Kidney epithelial cell (primary cell): Measurements from ENCODE around the gene NDUFS3. TPM values are rescaled to one million over a fixed set of nuclear protein-coding genes. Genes with fewer than 3 reads are reported as not detected.

ENCODE experiments used
- total RNA-seq: library from RNA; depleted of rRNA; stranded (reverse); fragments of >200 nt; gene quantifications from 2 replicates; pipeline ENCODE4 v1.2.3, GENCODE V29; 2015

Gene NDUFS3
- total RNA-seq, 1 donor from 2014 or later = 84.5 TPM

Other genes with a start within 250 kb of the NDUFS3 start
- not detected in 2 replicates for gene MYBPC3, start 226.4 kb upstream of the NDUFS3 start, total RNA-seq
- 0.14 TPM in 1 of 2 replicates, not detected in the other for gene SPI1, start 200.5 kb upstream of the NDUFS3 start, total RNA-seq
- gene SLC39A13, start 170.5 kb upstream of the NDUFS3 start, total RNA-seq = 113 and 117 TPM in 2 replicates
- 115 and 126 TPM in 2 replicates for gene PSMC3, start 152.6 kb upstream of the NDUFS3 start, total RNA-seq
- 0.14 and 0.21 TPM in 2 replicates for gene RAPSN, start 129.9 kb upstream of the NDUFS3 start, total RNA-seq
- 76.3 and 90.6 TPM in 2 replicates for gene CELF1, start 25.9 kb upstream of the NDUFS3 start, total RNA-seq
- gene PTPMT1, start 13.5 kb upstream of the NDUFS3 start, total RNA-seq = 141 and 166 TPM in 2 replicates
- 19.6 and 21.5 TPM in 2 replicates for gene KBTBD4, start 104 bp upstream of the NDUFS3 start, total RNA-seq
- gene FAM180B, start 7.6 kb downstream of the NDUFS3 start, total RNA-seq = not detected in 2 replicates
- gene C1QTNF4, start 15.3 kb downstream of the NDUFS3 start, total RNA-seq = 2.1 and 7.1 TPM in 2 replicates
- 112 and 131 TPM in 2 replicates for gene MTCH2, start 63.5 kb downstream of the NDUFS3 start, total RNA-seq
- gene AGBL2, start 136.3 kb downstream of the NDUFS3 start, total RNA-seq = 0.29 and 0.62 TPM in 2 replicates
- 56.5 and 96.4 TPM in 2 replicates for gene FNBP4, start 188.3 kb downstream of the NDUFS3 start, total RNA-seq